Stimulated activated CD8-positive, alpha-beta memory T cell treated with anti-CD3 and anti-CD28 coated beads, Interleukin-15, amount 100 ng/mL, for 48 hours (primary cell): ENCODE measurements around the gene VAT1L.
"Not testable (repeated sequence)": the region's sequence is repeated elsewhere in the genome, so short reads cannot be mapped to it uniquely, and the experiment has no call there.

ENCODE experiments used
- DNase-seq, 2 donors: peaks; one replicate each; pipeline ENCODE4 v3.0.0-alpha.2; 2020; ENCODE audit warnings: low read depth in 2 of 2

The VAT1L gene

DNA sequence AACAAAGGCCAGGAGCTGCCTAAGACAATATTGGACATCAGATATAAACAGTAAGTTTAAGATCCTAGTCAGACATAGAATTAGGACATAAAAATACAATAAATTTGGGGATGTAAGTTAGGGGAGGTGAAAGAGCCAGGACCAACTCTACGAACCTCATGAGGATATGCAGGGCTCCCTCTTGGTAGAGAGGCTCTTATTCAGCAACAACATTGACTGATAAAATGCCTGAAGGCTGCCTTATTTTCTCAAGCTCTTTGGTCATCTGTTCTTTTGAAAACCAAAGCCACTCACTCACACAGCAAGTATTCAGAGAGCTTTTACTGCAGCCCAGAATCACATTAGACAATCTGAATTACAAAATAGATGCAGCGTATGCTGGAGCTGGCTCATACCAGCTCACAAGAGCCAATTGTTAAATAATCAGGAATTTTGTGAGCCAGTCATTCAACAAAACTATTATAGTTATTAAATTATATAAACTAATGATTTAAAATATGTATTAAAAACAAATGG, 125.4 kb downstream of the VAT1L start:
- DNase-seq = no peak

DNA sequence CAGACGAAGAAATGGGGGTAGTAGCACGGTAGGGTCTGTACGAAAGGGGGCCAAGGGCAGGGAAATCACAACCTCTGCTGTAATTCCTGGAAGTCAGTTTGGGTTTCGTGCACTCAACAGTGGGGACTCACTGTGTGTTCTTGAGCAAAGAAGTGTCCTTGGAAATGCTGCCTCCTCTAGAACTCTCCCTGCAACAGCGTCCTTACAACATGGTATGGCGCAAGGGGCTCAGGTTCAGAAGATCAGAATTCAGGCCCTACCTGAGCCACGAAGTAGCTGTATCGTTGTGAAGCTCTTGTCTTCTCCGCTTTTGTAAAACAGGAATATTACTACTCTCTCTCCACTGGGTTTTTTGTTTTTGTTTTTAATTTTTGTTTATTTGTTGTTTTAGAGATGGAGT, 127.7 kb downstream of the VAT1L start:
- DNase-seq = no peak

DNA sequence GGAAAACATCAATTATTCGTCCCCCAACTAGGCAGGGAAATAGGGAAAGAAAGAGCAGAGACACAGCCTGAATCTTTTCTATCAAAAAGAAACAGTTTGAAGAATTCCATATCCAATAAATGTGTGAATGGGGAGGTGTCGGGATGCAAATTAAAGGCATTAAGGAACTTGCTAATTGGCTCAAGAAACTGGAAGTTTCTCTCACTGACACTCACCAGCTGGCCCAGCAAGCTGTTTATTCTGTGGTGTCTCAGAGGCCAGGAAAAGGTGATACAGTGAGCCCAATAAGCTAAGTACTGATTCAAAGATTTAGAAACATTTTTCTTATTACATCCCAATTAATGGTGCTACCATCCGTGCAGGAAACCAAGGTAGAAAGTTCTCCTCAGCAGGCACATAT, 129.6 kb downstream of the VAT1L start:
- no peak for DNase-seq

DNA sequence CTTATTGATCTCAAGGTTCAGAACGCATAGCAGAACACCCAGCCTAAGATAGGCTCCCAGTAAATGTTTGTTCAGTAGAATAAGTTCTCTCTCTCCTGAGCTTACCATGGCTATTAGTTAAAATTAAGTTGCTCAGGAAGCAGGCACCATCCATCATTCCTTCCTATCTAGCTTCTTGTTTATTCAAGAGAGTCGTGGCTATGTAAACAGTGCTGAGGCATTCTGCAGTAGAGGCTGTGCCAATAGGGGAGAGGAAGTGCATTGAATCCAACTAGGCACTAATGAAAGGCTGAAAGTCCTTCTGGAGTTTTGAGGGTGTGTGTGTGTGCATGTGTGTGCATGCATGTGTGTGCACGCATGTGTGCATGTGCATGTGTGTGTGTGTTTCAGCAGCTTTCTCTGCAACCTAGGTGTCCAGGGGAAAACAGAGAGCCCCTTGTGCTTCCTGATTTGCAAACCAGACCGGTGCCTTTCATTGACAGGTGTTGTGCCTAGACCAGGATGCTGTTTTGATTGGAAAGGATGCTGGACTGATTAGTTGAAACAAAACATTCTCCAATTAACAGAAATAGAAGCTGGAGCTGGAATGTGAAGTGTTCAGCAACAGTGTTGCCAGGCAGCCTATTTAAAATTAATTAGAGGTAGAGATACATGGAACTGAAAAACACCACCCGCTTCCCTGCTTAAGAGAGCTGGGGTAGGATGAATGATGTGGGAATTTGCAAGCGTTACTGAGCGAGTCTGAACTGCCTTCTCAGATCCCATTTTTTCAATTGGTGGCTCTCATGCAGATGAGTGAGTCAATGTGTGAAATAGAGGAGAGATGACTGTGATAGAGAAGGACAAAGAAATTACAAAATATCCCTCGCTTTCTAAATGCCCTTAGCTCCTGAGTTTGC, 130.7 kb downstream of the VAT1L start:
- DNase-seq = no peak

DNA sequence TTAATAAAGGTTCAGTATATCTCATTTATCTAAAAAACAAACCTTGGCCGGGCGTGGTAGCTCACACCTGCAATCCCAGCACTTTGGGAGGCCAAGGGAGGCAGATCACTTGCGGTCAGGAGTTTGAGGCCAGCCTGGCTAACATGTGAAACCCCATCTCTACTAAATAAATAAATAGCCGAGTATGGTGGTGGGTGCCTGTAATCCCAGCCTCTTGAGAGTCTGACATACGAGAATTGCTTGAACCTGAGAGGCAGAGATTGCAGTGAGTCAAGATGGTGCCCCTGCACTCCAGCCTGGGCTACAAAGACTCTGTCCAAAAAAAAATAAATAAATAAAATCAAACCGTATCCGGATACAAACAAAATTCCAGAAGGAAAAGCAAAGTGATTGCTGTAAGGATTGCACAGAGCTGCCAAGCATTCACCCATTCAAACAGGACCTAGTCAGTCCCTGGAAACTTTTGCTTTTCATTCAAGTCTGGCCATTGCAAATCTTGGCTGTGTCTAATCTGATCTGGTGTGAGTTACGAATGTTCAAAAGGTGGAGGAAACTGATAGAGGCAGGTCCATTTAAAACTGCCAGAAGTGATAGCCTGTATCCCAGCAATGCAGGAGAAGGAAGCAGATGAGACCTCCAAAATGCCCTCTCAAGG, 131.5 kb downstream of the VAT1L start:
- DNase-seq = no peak

DNA sequence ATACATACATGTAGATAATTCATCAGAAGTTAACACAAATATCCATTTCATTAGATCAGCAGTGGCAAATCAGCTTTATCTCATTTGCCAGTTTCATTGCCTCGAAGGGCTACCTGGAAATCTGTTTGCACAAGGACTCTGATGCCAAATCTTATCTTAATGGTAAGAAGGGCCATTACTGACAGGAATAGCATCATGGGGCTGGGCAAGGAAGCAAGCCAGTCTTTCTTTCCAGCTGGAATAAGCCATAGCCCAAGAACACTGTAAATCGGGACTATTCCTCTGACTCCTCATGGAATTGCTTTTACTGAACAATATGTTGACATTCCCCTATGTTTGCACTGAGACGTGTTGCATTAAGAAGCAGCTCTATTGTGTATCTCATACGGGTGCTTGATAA, 132.6 kb downstream of the VAT1L start:
- DNase-seq = no peak

DNA sequence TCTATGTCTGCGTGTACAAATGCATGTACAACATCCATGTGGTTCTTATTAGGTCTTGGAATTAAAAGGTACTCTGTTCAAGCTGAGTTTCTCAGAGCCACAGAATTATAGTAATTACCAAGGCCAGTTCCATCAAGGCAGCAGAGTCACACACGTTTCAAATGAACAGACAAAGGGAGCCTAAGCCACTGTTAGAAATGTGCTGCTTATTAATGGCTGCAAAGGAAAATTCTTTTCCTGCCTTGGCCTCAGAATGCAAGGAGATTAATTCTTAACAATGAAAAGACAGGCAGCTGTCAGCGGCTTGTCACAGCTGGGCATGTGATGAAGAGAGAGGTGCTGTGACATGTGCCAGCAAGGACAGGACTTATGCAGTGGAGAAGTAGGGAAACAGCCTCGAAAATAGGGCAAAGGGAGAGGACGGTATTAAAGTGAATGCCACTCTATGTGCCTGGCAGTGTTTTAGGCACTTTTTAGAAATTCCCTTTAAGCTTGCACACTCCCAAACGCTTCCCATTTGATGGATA, 133.9 kb downstream of the VAT1L start:
- no peak for DNase-seq

DNA sequence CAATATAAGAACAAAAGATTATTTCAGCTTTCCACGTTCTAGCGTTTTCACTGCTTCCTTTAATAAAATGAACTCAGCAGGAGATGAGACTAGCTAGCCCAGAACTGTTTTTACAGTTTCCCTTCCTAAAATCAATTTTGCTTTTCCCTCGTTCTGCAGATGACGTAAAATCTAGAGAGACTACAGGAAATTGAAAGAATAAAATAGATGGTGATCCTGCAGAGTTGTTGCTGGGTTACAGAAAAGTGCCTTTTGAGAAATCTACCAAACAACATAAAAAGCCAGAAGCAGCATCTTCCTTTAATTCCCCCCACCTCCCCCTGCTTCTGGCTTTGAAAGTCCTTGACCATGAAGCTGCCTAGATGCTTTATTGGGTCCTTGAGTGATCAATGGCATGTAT, 137.2 kb downstream of the VAT1L start:
- no peak for DNase-seq

DNA sequence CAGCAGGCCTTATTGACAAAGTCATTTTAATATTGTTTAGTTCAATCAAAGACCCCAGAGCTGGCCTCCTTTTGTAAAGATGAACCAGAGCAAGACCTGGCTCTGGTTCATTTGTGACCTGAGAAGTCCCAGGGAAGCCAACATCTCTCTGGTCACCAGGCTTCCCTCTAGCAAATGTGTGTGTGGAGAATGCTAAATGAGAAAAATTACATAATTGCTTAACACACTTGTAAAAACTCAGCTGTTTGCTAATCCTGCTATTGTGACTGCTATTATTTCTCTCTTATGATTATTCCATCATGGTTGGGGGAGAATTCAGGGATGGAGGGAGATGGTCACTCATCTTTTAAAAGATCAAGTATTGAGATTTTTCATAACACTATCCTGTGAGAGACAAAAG, 139.7 kb downstream of the VAT1L start:
- DNase-seq = no peak

DNA sequence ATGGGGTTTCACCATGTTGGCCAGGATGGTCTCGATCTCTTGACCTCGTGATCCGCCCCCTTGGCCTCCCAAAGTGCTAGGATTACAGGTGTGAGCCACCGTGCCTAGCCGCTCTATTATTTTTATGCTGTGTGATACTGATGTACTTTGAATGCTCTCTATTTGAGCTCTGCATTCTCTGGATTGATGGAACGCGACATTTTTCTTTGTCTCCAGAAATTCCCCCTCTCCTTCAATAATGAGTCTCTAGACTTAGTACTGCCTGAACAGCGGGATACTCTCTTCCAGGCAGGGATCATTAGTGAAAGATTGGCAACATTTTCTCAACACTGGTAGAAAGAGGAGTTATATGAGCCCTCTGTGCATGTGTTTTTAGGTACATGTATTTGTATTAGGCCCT, 140.6 kb downstream of the VAT1L start:
- DNase-seq = no peak

DNA sequence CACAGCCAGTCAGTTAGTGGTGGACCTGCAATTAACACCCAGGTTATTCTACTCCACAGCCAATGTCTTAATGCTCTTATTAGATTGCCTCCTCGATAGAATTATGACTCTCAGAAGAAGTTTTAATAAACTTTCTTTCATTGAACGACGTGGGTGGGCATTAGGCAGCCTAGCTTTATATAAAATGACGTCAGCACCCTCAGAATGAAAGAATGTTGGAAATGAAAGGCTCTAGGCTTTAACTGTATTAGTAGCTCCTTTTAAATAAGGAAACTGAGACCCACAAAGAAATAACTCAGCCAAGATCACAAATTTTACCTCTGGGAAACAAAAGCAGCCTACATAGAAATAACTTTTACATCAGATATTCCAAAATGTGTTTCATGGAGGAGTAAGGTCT, 142.7 kb downstream of the VAT1L start:
- DNase-seq = no peak

DNA sequence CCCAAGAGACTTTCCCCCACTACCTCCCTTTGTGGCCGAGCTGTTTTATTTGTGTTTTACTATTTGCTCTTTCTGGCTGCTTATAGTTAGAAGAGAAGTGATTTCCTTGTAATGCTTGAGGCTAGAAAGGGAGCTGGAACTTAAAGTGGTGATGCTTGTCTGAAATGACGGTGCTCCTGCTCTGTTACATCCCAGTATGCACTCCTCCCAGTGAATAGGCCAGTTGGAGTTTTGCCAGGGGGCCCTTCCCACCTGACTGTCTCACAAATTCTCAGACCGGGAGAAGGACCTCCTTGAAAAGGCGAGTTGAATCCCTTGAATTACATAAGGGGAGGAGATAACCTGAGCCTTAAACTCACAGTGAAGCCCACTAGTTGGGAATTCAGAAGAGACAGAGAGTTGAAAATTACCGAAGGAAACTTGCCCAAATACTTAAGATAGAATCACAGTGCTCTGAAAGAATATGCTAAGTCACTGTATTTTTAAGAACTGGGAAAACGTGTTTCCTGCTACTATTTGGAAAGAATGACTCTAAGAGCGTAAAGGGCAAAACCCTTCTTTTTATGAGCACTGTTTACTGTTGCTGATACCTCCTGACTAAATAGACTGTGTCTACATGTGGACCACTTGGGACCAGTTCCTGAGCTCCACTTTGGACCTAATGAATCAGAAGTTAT, 149.2 kb downstream of the VAT1L start:
- no peak for DNase-seq

DNA sequence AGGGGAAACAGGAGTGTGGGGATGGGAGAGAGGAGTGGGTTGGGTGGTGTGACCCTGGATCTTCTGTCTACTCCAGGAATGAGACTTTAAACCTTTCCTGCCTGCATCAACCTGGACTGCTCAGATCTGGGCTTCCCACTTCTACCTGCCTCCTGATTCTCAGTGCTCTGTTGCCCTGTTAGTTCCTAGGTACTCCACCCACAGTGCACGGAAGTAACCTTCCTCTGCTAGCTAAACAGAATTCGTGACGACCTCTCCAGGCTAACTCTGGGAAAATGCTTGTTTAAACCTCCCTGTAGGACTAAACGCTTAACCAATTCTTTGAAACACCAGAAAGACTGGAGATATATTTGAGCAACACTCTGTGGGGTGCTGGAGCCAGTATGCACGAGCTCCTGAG, 150.5 kb downstream of the VAT1L start:
- no peak for DNase-seq

DNA sequence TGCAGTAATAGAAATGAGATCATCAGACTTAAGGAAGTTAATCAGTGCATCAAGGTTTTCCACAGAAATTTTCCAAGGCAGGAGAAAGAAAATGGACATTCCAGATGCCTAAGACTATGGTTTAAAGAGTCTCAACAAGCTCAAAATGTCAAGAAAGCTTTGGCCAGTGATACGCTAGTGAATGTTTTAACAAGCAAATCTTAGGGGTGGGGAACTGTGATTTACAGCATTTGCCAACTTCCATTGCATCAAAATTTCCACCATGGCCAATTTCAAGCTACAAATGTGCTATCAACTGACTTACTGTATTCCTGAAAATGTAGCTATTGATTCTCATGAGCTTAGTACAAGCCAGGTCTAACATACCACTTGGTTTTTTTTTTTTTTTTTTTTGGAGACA, 151.6 kb downstream of the VAT1L start:
- no peak for DNase-seq

DNA sequence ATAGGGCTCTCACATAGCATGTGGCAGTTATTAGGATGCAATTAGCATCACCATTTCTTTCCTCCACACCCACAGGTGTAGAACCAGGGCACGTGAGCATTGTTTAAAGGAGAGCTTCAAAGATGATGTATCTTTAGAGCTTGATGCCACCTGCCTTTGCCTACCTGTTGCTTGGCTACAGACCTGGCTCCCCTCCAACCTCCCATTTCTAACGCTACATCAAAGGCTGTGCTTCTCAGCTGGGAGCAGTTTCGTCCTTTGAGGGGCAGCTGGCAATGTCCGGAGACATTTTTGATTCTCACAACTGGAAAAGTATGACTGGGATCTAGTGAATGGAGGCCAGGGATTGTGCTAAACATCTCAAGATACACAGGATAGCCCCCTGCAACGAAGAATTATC, 155.4 kb downstream of the VAT1L start:
- DNase-seq = no peak

DNA sequence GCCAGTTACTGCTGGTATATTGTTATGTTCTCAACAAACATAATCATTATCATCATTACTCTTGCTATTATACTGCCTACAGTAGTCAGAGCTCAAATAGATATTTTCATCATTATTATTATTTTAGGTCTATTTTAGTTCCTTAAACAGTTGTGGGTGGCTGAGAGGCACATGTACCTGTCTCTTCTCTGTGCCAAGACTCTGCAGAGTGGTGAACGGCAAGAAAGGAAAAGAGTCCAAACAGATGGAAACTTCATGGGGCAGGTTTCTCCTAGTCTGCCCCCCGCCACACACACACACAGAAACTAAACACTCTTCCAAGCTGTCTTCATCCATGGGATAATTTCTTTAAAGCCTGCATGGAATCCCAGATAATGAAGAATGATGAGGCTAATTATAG, 156.3 kb downstream of the VAT1L start:
- no peak for DNase-seq

DNA sequence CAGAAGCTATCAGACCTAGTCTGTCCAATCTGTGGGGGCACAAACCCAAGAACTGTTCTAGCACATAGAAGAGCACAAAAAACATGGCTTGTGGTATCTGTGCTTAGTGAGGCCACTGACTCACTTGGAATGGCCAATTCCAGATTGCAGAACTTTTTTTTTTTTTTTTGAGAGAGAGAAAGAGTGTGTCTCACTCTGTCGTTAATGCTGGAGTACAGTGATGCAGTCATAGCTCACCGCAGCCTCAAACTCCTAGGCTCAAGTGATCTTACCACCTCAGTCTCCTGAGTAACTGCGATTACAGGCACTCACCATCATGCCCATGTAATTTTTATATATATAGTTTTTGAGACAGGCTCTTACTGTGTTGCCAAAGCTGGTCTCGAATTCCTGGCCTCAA, 156.8 kb downstream of the VAT1L start:
- no peak for DNase-seq

DNA sequence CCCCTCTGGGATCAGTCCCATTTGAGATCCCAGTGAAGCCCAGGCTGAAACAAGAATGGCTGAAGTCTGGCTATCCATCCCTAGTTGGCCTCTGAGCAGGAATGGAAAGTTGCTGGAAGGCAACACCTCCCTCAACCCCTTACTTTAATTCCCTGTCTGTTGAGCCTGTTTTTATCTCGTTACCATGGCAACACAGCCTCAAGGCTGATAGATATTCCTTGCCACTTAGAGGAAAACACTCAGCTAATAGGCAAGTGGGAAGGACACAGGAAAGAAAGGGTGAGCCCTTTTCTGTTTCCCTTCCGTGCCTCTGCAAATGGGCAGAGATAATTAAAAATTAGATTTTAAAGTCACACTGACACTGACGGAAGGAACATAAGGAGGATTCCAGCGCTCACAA, 158.5 kb downstream of the VAT1L start:
- no peak for DNase-seq

DNA sequence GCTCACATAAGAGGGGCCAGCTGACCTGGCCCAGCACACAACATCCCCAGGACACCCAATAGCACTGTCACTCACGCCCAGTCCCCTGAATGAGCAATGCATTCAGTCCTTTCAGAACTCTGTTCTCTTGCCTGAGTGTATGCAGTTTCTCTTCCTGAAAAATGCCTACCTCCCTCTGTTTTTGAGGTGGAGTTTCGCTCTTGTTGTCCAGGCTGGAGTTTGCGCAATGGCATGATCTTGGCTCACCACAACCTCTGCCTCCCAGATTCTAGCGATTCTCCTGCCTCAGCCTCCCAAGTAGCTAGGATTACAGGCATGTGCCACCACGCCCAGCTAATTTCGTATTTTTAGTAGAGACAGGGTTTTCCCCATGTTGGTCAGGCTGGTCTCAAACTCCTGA, 159.2 kb downstream of the VAT1L start:
- DNase-seq = not testable (repeated sequence)

DNA sequence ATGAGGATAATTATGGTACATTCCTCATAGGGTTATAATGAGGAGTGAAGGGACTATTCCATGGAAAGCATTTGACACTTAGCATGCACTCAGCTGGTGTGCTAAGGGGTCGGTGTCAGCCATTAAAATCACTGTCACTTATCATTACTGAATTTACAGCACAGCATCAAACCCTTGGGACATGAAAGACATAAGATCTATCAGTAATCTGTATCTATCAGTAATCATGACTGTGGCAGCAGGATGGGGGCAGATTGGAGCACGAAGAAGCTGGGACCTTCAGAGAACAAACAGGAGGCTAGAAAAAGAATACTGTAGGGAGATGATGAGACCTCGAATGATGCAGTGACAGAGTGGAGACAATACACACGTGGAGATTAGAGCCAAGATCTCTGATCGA, 160.5 kb downstream of the VAT1L start:
- DNase-seq = no peak

DNA sequence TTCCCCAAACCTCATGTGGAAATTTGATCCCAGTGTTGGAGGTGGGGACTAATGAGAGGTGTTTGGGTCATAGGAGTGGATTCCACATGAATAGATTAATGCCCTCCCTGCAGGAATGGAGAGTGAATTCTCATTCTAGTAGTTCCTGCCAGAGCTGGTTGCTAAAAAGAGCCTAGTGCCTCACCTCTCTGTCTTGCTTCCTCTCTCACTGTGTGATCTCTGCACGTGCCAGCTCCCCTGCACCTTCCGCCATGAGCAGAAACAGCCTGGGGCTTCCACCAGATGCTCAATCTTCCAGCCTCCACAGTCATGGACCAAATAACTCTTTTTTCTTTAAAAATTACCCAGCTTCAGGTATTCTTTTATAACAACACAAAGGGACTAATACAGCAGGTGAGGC, 161.1 kb downstream of the VAT1L start:
- DNase-seq = no peak

DNA sequence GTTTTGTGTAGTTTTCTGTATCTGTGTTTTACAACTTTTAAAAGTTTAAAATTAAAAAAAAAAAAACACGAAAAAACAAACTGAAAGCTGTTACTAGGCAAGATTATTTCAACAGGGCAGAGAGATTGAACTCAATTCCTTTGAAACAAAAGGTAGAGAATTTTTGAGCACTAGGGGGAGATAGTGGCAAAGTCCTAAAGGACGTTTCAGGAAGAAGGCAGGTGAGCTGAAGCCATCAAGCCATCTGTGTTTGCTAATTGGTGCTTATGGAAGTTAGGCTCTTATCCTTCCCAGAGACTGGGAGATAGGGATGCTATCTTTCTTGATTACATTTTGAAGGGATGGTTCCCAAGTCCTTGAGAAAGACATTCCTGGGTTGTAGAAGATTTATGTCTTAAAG, 163.4 kb downstream of the VAT1L start:
- DNase-seq = no peak
